DND-41 (cell line): Measurements from ENCODE around the gene DIAPH2.

Source experiments
- ATAC-seq: fragments of 200-7000 bp; cut with Tn5 transposase; 3 replicates; pipeline ENCODE4 v1.9.1; 2021; ENCODE audit warnings: low read depth; ENCODE audit not compliant: insufficient read depth
- DNase-seq: peaks from one replicate; pipeline ENCODE4 v3.0.0-alpha.2; 2020
- H2AFZ ChIP-seq: 2 replicates; pipeline ENCODE4 v1.6.0; 2012; ENCODE audit warnings: low read depth, low read length
- H3K27ac ChIP-seq: 2 replicates; pipeline ENCODE4 v1.5.1; 2012; ENCODE audit warnings: low read length, inconsistent platforms
- H3K27me3 ChIP-seq: fragments of 200-600 bp; sonication (generic); 2 replicates; pipeline ENCODE4 v1.6.0; 2012; ENCODE audit warnings: low read length, mild to moderate bottlenecking, inconsistent platforms; ENCODE audit not compliant: insufficient read depth, poor library complexity
- H3K36me3 ChIP-seq: 2 replicates; pipeline ENCODE4 v1.5.1; 2012; ENCODE audit warnings: low read length, inconsistent platforms; ENCODE audit not compliant: insufficient read depth
- H3K4me1 ChIP-seq: 2 replicates; pipeline ENCODE4 v1.5.1; 2012; ENCODE audit warnings: mild to moderate bottlenecking, low read length; ENCODE audit not compliant: insufficient read depth
- H3K4me2 ChIP-seq: 2 replicates; pipeline ENCODE4 v1.6.0; 2012; ENCODE audit warnings: mild to moderate bottlenecking, moderate library complexity, low read length, inconsistent platforms; ENCODE audit not compliant: insufficient read depth
- H3K4me3 ChIP-seq, 2 experiments: fragments of 200-600 bp in 1 of 2; shearing (Covaris generic) in 1 of 2; 2 replicates each; pipeline ENCODE4 v1.5.1; 2012 to 2016; ENCODE audit warnings: inconsistent platforms in 2 of 2, low read length in 2 of 2, mild to moderate bottlenecking in 2 of 2, low read depth in 1 of 2, moderate library complexity in 1 of 2
- H3K79me2 ChIP-seq: 2 replicates; pipeline ENCODE4 v1.6.0; 2012; ENCODE audit warnings: low read length, inconsistent platforms; ENCODE audit not compliant: insufficient read depth
- H3K9ac ChIP-seq: 2 replicates; pipeline ENCODE4 v1.6.0; 2012; ENCODE audit warnings: low read depth, mild to moderate bottlenecking, inconsistent platforms, low read length, moderate library complexity
- H3K9me3 ChIP-seq: 2 replicates; pipeline ENCODE4 v1.5.1; 2012; ENCODE audit warnings: low read length, moderate library complexity, mild to moderate bottlenecking, inconsistent platforms; ENCODE audit not compliant: insufficient read depth, severe bottlenecking
- H4K20me1 ChIP-seq: 2 replicates; pipeline ENCODE4 v1.6.0; 2012; ENCODE audit warnings: low read length; ENCODE audit not compliant: insufficient read depth
- CTCF ChIP-seq: IDR thresholded peaks from 2 replicates; pipeline ENCODE4 v1.5.1; 2012; ENCODE audit warnings: borderline replicate concordance, low read length, moderate library complexity, mild to moderate bottlenecking; ENCODE audit not compliant: poor library complexity, severe bottlenecking; ENCODE audit errors: extremely low read depth
- EZH2 ChIP-seq: IDR thresholded peaks from 3 replicates; pipeline ENCODE4 v1.6.1; 2012; ENCODE audit warnings: borderline replicate concordance, low read depth, mild to moderate bottlenecking, moderate library complexity, low read length, inconsistent platforms; ENCODE audit not compliant: severe bottlenecking

Gene DIAPH2

GRCh38 chrX:97482666-97483300 lies 798.1 kb downstream of the DIAPH2 start:
- Histone ChIP-seq H3K79me2 (no peaks in the 10 kb centered on the region), H3K36me3 (no peaks in the 10 kb centered on the region), H3K9ac (no peak overlapping the region), H3K4me3 (no peak overlapping the region), H3K9me3 (no peaks in the 10 kb centered on the region), H3K4me2 (no peak overlapping the region), H3K27ac (no peak overlapping the region), H2AFZ (no peak overlapping the region), H3K27me3 (no peaks in the 10 kb centered on the region), H4K20me1 (no peaks in the 10 kb centered on the region), H3K4me1 (no peaks in the 10 kb centered on the region)
- ATAC-seq (no peak), DNase-seq (no peak)
- TF ChIP-seq EZH2 (no peak), CTCF (no peak)

- Histone ChIP-seq H2AFZ (no peak overlapping the region), H3K79me2 (no peaks in the 10 kb centered on the region), H3K4me3 (no peak overlapping the region), H3K4me1 (no peaks in the 10 kb centered on the region), H3K27ac (no peak overlapping the region), H3K27me3 (no peaks in the 10 kb centered on the region), H3K9ac (no peak overlapping the region), H3K4me2 (no peak overlapping the region), H3K9me3 (no peaks in the 10 kb centered on the region), H4K20me1 (no peaks in the 10 kb centered on the region), H3K36me3 (no peaks in the 10 kb centered on the region)
- TF ChIP-seq EZH2 (no peak), CTCF (no peak)
- ATAC-seq = no peak
- no peak for DNase-seq
These were observed 806.0 kb downstream of the DIAPH2 start for GRCh38 chrX:97490656-97491055.

- H3K36me3 ChIP-seq = no peaks in the 10 kb centered on the region
- no peak overlapping the region for H3K4me2 ChIP-seq
- no peak overlapping the region for H2AFZ ChIP-seq
- ATAC-seq (no peak), DNase-seq (no peak)
- no peaks in the 10 kb centered on the region for H3K4me1 ChIP-seq
- H3K27ac ChIP-seq = no peak overlapping the region
- H3K9ac ChIP-seq = no peak overlapping the region
- no peaks in the 10 kb centered on the region for H3K27me3 ChIP-seq
- H4K20me1 ChIP-seq = no peaks in the 10 kb centered on the region
- no peak overlapping the region for H3K4me3 ChIP-seq
- TF ChIP-seq EZH2 = no peak
- TF ChIP-seq CTCF = no peak
- H3K9me3 ChIP-seq = no peaks in the 10 kb centered on the region
- no peaks in the 10 kb centered on the region for H3K79me2 ChIP-seq
These were observed 810.2 kb downstream of the DIAPH2 start for GRCh38 chrX:97494756-97495372.
